ENCODE results near the gene IL16. TPM values are rescaled to one million over a fixed set of nuclear protein-coding genes. Genes with fewer than 3 reads are reported as not detected.

IL16 gene
- total RNA-seq, 1 donor from 2014 or later = 0.05 TPM

GRCh38 chr15:81175496-81175895 is 21.2 kb upstream of the IL16 start:
- H3K36me3 Mint-ChIP-seq (ENCODE audit: low read depth) = no peaks in the 10 kb centered on the region
- TF ChIP-seq CTCF (conservative IDR thresholded peaks at IDR 0.05) = no peak
- DNase-seq (ENCODE audit: low read depth, low spot score) = no peak
- H3K27me3 Mint-ChIP-seq (ENCODE audit: low read depth) = peaks cover 23% of the 10 kb centered on the region
- H3K4me3 Mint-ChIP-seq = no peak overlapping the region
- no peak overlapping the region for H3K27ac Mint-ChIP-seq (ENCODE audit: unreplicated experiment)
- H3K9me3 Mint-ChIP-seq = no peaks in the 10 kb centered on the region
- H3K4me1 Mint-ChIP-seq = no peaks in the 10 kb centered on the region

DNA sequence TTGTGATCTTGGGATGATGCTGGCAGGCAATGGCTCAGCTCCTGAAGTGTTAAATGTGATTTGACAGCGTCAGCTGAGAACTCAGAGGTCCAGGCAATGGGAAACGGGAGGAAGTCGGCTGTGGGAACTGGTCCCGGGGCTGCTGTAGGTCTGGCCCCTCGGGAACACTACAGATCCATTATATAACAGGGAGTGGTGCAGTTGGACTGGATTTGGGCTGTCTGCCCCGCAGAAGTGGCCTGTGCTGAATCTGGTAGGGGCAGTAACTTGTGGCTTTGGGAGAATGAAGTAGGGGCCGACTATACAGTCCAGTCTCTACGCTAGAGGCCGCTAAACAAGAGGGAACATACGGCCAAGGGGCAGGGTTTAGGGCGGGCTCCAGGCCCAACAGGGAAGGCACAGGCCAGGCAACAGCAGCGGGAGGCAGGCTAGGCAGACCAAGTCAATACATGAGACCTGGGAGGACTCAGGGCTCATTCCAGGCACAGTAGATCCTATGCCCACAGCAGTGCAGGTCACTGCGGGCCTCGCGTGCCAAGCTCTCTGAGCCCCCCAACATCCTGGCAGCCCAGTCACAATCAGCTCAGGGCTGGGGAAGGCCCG is 20.3 kb upstream of the IL16 start:
- H3K27ac Mint-ChIP-seq (ENCODE audit: unreplicated experiment) = no peak overlapping the region
- no peak overlapping the region for H3K4me3 Mint-ChIP-seq
- H3K27me3 Mint-ChIP-seq (ENCODE audit: low read depth) = peaks cover 16% of the 10 kb centered on the region
- no peaks in the 10 kb centered on the region for H3K9me3 Mint-ChIP-seq
- peaks cover 3% of the 10 kb centered on the region for H3K4me1 Mint-ChIP-seq
- H3K36me3 Mint-ChIP-seq (ENCODE audit: low read depth) = no peaks in the 10 kb centered on the region
- no peak for TF ChIP-seq CTCF (conservative IDR thresholded peaks at IDR 0.05)
- DNase-seq (ENCODE audit: low read depth, low spot score) = no peak

GRCh38 chr15:81178365-81178764 is 18.3 kb upstream of the IL16 start:
- H3K36me3 Mint-ChIP-seq (ENCODE audit: low read depth) = no peaks in the 10 kb centered on the region
- H3K4me3 Mint-ChIP-seq = no peak overlapping the region
- no peak for DNase-seq (ENCODE audit: low read depth, low spot score)
- no peak overlapping the region for H3K27ac Mint-ChIP-seq (ENCODE audit: unreplicated experiment)
- H3K9me3 Mint-ChIP-seq = no peaks in the 10 kb centered on the region
- peaks cover 20% of the 10 kb centered on the region for H3K4me1 Mint-ChIP-seq
- TF ChIP-seq CTCF (conservative IDR thresholded peaks at IDR 0.05) = no peak
- peaks cover 6% of the 10 kb centered on the region for H3K27me3 Mint-ChIP-seq (ENCODE audit: low read depth)

- H3K4me1 Mint-ChIP-seq = peaks cover 20% of the 10 kb centered on the region
- no peak overlapping the region for H3K27ac Mint-ChIP-seq (ENCODE audit: unreplicated experiment)
- peaks cover 6% of the 10 kb centered on the region for H3K27me3 Mint-ChIP-seq (ENCODE audit: low read depth)
- no peak for TF ChIP-seq CTCF (conservative IDR thresholded peaks at IDR 0.05)
- H3K36me3 Mint-ChIP-seq (ENCODE audit: low read depth) = no peaks in the 10 kb centered on the region
- no peak for DNase-seq (ENCODE audit: low read depth, low spot score)
- H3K4me3 Mint-ChIP-seq = no peak overlapping the region
- H3K9me3 Mint-ChIP-seq = no peaks in the 10 kb centered on the region
Measured at GRCh38 chr15:81181220-81181619, 15.5 kb upstream of the IL16 start.

GRCh38 chr15:81182031-81182755 is 14.5 kb upstream of the IL16 start:
- Mint-ChIP-seq H3K4me3 (no peak overlapping the region), H3K9me3 (no peaks in the 10 kb centered on the region), H3K36me3 (ENCODE audit: low read depth) (no peaks in the 10 kb centered on the region), H3K4me1 (peaks cover 20% of the 10 kb centered on the region), H3K27me3 (ENCODE audit: low read depth) (peaks cover 6% of the 10 kb centered on the region), H3K27ac (ENCODE audit: unreplicated experiment) (no peak overlapping the region)
- peak; percentile 11 for DNase-seq (ENCODE audit: low read depth, low spot score)
- TF ChIP-seq CTCF (conservative IDR thresholded peaks at IDR 0.05) = no peak

Data from neural crest cell (in vitro differentiated cells).